Lower leg skin (tissue), 3 donors: ENCODE measurements around the gene STEAP2.

Experiments
- CTCF ChIP-seq, 3 donors: fragments of 450-650 bp; IDR thresholded peaks; one replicate each; pipeline ENCODE4 v1.5.1; 2016; ENCODE audit warnings: antibody characterized with exemption in 3 of 3, mild to moderate bottlenecking in 3 of 3, moderate library complexity in 2 of 3
- POLR2A ChIP-seq, 2 donors: fragments of 450-650 bp; IDR thresholded peaks; one replicate each; pipeline ENCODE4 v1.6.1; 2016 to 2017; ENCODE audit warnings: antibody characterized with exemption in 2 of 2, mild to moderate bottlenecking in 1 of 2, moderate library complexity in 1 of 2

- TF ChIP-seq POLR2A (IDR thresholded peaks at IDR 0.05): no peak
- no peak for TF ChIP-seq CTCF (IDR thresholded peaks at IDR 0.05)
These were observed 39.4 kb upstream of the STEAP2 start for GRCh38 chr7:90172121-90172520.
